HG03439 (cell line): ENCODE results near the gene SLC35B2.
A peak's percentile ranks its signal among the peaks of the same experiment; 100 is the strongest.
"Not testable (repeated sequence)": the region's sequence is repeated elsewhere in the genome, so short reads cannot be mapped to it uniquely, and the experiment has no call there.

Source experiments
- ATAC-seq: cut with Tn5 transposase; IDR thresholded peaks from one replicate; pipeline ENCODE4 v1.9.1; 2021; ENCODE audit warnings: mild to moderate bottlenecking, moderate library complexity; ENCODE audit not compliant: unreplicated experiment

The SLC35B2 gene

DNA sequence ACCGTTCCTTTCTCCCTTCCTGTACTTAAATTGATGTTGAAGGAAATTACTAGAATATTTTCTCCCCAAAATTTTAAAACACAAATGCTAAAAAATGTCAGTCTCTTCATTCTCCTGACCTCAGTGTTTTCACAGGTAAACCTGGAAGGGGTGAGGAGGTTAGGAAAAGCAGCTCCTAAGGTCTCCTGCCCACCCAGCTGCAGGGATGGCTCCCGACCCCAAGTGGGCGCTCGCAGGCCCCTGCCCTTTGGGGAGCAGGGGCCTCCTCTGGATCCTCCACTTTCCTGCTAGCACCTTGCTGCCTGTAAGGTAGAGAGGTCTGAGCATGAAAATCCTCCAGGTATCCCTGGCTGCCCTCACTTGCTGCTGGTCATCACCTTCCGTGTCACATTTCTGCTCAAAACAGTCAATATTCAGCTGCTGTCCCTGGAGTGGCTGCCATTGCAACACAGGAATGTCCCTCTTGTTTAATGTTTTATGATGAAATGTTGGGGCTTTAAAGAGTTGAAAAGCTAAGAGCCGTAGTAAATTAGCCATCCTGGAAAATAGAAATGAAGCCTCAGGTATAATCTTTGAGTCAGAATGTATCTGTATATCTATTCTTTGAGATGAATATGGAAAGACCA is 21.3 kb downstream of the SLC35B2 start:
- no peak for ATAC-seq

DNA sequence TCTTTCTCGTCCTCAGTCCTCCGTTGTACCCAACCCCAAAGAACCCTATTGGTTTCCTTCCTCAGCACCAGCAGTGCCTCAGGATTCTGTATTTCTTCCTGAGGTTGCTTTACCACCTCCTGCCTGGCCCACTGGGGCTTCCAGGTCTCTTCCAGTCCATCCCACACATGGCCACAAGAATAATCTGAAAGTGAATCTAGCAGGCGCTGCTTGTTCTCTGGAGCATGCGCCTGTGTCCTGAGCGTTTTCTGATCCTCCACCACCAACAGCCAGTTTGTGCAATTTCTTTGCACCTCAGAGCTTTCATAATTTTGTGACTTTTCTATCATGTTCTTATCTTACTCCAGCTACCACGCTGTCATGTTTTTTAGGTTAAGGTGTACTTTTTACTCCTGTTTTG is 22.1 kb downstream of the SLC35B2 start:
- ATAC-seq = no peak

DNA sequence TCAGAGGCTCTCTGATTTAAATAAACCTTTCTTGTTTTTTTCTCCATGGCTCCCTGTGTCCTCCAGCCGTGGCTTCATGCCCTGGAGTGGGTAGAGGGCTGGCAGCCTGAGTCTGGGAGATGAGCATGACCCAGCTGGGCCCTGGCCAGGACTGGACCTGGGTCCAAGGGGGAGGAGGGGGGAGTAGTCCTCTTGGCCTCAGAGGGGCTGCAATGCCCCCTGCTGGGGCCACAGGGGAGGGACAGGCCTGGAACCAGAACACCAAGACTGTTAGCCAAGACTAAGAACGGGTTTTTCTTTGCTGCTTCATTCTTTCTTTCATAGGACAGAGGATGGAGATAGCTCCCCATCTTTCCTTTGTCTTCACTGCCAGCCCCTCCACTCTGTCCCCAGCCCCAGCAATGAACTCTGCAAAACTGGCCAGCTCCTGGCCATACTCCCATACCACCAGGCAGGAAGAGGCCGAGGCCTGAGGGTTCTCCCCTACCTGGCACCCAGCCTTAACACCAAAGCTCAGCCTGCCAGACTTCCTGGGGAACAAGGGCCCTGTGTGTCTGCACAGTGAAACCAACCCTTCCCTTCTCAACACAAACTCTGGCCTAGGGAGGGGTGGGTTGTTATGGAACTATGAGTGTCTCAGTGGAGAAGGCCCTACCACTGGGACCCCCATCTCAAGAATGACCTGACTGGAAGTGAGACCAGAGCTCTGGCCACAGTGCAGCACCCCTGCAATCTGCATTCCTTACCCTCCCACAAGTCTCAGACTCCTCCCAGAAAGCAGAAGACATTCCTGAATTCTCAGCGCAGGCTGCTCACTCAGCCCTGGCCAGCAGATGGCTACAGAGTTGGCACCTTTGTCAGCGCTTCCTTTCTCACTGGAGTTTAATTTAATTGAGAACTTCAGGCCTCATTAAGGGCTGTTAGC is 23.0 kb downstream of the SLC35B2 start:
- ATAC-seq = no peak

DNA sequence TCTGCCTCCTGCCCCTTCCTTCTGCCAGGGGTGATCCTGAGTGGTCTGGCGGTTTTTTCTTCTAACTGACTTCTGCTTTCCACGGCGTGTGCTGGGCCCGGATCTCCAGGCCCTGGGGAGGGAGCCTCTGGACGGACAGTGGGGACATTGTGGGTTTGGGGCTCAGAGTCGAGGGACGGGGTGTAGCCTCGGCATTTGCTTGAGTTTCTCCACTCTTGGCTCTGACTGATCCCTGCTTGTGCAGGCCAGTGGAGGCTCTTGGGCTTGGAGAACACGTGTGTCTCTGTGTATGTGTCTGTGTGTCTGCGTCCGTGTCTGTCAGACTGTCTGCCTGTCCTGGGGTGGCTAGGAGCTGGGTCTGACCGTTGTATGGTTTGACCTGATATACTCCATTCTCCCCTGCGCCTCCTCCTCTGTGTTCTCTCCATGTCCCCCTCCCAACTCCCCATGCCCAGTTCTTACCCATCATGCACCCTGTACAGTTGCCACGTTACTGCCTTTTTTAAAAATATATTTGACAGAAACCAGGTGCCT is 23.7 kb downstream of the SLC35B2 start:
- no peak for ATAC-seq

DNA sequence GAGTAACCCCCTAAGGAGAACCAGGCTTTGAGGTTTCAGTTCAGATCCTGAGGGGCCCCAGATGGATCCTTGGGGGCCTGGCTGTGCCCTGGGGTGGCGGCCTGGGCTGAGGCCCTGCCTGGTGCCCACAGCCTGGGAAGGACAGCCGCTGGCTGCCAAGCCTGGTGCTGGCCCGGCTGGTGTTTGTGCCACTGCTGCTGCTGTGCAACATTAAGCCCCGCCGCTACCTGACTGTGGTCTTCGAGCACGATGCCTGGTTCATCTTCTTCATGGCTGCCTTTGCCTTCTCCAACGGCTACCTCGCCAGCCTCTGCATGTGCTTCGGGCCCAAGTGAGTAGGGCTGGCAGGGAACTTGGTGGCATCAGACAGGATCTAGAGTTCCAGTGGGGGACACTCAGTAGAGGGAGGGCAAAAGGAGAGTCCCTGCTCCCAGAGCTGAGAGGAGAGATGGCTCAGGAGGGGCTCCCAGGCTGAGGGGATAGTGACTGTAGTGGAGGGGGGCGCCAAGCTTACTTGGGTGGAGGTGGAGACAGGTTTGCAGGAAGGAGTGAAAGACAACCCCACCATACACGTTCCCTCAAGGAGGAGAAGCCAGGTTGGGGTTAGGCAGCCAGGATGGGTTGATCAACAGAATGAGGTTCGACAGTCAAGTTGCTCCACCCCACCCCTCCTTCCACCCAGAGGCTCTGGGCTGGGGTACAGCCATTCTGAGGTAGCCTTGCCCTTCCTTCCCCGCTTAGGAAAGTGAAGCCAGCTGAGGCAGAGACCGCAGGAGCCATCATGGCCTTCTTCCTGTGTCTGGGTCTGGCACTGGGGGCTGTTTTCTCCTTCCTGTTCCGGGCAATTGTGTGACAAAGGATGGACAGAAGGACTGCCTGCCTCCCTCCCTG is 24.4 kb downstream of the SLC35B2 start:
- ATAC-seq = no peak

DNA sequence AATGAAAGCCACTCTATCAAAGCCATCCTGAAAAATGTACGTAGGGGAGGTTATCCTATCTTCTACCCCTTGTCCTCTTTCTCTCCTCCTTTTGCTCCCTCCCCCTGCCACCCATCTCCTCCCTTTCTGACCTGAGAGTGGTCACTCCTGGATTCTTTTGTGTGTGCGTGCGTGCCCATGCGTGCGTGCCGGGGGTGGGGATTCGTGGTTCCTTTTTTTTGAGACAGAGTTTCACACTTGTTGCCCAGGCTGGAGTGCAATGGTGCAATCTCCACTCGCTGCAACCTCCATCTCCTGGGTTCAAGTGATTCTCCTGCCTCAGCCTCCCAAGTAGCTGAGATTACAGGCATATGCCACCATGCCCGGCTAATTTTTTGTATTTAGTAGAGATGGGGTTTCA is 25.9 kb downstream of the SLC35B2 start:
- ATAC-seq = not testable (repeated sequence)

DNA sequence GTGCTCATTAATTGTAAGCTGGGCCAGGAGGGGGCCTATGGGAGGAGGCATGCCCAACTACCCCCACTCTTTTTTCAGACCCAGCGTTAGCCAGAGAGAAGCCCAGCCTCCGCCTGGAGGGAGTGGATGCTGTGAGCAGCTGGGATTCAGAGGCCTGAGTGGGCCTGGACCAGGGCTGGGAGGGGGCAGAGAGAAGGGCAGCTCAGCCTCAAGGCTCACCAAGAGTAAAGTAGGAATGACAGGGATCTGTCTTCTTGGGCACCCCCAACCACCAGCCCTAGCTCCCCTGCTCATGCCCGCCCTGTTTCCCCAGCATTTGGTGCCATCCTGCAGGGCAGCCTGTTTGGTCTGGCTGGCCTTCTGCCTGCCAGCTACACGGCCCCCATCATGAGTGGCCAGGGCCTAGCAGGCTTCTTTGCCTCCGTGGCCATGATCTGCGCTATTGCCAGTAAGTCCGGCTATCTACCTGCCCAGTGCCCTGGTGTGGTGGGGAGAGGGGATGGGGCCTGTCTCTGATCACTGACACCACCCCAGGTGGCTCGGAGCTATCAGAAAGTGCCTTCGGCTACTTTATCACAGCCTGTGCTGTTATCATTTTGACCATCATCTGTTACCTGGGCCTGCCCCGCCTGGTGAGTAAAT is 27.2 kb downstream of the SLC35B2 start:
- ATAC-seq = no peak

DNA sequence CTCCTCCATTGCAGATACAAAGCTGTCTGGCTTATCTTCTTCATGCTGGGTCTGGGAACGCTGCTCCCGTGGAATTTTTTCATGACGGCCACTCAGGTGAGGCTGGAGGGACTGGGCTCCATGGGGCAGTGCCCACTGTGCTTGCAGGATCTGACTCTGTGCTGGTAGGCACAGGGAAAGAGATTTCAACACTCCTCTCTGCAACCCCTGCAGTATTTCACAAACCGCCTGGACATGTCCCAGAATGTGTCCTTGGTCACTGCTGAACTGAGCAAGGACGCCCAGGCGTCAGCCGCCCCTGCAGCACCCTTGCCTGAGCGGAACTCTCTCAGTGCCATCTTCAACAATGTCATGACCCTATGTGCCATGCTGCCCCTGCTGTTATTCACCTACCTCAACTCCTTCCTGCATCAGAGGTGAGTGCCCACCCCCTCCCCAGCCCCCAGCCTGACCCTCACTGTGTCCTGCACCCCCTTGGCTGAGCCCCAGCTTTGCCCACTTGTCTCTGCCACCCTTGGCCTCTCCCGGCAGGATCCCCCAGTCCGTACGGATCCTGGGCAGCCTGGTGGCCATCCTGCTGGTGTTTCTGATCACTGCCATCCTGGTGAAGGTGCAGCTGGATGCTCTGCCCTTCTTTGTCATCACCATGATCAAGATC is 27.8 kb downstream of the SLC35B2 start:
- ATAC-seq = no peak

DNA sequence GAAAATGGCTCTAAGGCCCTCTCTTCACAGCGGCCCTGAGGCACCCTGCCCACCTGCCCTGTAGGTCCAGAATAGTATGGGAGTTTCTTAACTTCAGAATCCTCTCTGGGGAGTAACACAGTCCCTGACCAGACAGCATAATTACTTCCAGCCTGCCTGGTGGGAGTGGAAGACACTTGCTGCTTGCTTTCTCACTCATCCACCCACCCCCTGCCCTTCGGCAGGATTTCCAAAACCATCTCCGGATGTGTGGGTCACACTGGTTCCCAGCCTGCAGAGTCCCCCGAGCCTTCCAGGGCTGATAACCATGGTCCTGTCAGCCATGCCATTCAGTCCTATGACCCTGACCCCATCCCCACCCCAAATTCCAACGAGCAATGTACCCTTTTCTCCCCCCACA is 28.5 kb downstream of the SLC35B2 start:
- no peak for ATAC-seq

DNA sequence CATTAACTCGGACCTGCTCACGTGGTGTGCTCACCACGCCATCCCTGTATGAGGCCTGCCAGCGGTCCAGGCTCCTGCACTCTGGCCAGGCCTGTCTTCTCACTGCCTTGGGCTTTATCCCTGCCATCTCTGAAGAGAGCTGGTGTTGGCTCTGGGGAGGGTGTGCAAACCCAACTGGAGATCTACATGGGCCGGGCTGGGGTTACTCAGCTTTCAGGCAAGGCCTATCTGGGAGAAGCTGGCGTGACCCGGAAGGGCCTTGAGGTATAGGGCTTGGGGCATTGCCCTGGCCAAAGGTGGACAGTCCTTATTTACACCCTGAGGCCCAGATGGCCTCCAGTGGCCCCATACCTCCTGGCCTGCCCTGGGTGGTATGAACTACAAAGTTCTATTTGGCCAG is 28.9 kb downstream of the SLC35B2 start:
- no peak for ATAC-seq

DNA sequence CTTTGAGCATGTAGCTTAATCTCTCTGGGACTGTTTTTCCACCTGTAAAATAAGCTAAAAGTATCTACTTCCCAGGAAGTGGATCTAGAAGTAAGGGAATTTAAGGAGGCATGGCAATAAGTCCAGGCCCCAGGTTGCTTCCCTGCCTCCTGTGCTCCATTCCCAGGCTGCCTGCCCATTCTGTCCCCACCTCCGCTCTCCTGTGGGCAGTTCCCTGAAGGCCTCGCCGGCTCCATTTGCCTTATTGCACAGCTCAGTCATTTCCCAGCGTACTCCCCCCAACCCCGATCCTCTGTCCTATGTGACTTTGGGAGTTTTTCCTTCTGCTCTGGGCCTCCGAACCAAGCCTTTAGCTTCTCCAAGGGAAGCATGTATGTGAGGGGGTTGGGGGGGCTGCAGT is 29.3 kb downstream of the SLC35B2 start:
- ATAC-seq = no peak

DNA sequence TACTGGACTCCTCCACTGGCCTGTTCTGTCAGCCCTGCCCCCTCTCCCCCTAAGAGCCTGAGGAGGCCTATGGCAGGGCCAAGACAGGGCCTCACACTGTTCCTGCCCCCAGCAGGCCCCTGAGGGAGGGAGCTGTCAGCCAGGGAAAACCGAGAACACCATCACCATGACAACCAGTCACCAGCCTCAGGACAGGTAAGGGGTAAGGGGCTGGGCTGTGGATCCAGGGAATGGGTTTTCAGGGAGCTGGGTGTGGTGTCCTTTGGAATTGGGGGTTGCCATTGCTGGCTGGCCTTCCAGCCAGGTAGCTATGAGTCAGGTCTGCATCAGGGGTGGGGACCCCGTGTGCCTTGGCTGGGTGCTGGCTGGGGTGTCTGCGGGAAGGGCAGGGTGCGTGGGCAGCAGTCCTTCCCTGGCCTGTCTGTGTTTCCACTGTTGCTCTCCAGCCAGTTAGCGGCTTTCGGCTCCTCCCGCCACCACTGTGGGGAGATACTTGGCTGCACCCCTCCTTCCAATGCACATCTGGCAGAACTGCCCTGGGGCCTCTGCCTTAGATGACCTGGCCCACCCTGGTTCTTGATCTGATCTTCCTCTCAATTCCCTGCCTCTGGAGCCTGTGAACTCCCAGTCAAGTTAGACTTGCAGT is 30.1 kb downstream of the SLC35B2 start:
- no peak for ATAC-seq

DNA sequence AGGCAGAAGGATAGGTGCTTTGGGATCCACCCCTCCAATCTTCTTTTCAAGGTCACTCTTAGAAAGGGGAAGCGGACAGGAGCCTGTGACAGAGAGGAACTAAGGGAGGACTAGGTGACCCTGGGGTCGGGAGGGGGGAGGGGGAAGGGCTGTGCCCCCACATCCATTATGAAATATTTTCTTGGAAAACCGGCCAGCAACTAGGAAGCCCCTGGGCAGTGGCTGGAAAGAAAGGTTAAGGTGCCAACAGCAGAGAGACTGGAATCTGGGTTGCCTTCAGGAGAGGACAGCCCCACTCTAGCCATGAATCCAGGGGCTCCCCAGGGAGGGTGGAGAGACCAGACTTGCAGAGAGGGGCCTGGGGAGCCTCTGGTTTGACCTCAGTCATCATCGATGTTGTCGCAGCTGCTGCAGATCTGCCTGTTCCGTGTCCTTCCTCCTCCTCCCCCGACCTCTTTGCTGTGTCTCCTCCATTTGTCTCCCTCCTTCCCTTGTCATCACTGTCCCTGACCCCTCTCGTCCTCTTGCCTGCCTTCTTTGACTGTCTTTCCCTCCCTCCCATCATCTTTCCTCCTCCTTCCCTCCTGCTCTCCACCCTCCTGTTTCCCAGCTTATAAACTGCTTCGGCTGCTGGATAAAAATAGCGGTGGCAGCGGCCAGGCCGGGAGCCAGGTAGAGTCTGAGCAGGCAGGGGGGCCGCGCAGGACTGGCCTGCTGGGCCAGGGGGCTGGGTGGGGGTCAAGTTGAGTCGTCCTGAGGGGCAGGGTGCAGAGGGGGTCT is 30.8 kb downstream of the SLC35B2 start:
- ATAC-seq = no peak

DNA sequence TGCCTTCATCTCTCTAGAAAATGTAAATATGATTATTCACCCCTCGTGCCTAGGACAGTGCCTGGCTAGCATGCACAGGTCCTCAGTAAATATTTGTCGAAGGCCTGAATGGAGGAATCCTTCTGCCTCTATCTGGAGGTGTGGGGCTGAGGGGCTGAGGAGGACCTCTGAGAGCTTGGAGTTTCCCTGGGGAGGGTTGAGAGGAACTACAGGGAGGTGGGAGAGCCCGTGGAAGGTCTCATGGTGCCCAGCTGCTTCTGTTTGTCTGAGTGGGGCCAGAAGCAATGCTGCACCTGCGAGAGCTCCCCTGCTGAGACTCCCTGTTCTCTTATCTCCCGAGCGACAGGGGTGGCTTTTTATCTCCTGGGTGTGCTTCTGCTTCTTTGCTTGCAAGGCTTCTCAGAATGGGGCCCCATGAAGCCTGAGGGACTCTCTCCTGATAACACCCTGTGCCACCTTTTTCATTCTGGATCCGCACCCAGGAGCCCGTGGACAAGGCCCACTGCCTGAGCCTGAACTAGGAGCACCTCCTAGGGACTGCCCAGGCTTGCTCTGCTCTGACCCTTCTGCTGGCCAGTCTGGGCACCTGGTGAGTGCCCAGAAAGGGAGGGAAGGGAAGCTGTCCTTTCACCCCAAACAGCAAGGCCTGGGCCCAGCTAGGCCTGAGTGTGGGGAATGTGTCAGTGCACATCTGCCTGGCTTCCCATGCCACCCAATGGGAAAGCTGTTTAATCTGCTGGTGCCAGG is 31.6 kb downstream of the SLC35B2 start:
- ATAC-seq = no peak

DNA sequence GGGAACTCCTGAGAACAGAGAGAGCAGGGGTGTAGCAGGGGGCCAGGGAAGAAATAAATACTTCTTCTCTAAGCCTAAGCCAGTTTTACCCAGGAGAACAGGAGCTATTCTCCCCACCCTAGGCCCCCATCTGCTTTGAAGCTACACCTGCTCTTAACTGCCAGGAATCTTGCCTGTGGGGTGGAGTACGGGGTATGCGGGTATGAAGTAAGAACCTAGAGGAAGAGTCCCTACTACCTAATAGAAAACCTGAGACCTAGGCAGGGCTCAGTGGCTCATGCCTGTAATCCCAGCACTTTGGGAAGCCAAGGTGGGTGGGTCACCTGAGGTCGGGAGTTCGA is 32.4 kb downstream of the SLC35B2 start:
- ATAC-seq = no peak

DNA sequence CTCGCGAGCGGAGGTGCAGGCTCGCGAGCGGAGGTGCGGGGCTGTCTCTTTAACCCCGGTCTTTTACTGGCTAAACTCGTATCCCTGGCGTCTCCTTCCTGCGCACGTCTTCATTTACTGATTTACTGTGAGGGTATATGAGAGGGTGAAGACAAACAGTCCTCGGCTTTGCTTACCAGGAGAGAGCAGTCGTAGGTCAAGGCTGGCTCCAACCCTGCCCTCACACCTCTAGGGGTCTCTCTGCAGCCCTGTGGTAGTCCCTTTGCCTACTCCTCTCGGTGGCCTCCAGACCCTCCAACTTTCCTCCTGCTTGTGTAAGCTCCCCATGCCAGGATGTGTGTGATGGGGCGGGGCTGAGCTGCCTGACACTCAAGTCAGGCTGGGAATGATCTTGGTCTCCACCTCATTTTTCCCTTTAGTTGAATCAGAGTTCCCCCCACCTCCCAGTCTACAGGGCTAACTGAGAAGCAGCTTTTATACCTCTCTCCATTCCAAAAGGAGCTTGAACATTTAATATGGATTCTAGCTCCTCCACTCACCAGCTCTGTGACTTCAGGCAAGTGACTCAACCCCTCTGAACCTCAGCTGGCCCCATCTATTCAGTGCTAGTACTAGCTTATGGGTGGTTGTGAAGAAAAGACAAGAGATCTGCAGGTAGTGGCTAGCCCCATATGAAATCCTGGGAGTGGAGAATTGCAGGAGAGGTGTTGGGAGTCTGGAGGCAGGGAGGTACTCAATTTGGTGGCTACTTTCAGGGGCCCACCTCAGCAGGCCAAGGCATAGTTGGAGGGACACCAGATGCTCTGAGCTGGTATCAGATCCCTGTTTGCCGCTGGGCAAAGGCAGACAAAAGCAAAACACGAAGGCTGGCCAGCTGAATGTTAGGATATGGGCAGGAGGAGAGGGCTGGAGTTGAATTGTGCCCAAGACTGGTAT is 33.0 kb downstream of the SLC35B2 start:
- ATAC-seq = peak; percentile 2

DNA sequence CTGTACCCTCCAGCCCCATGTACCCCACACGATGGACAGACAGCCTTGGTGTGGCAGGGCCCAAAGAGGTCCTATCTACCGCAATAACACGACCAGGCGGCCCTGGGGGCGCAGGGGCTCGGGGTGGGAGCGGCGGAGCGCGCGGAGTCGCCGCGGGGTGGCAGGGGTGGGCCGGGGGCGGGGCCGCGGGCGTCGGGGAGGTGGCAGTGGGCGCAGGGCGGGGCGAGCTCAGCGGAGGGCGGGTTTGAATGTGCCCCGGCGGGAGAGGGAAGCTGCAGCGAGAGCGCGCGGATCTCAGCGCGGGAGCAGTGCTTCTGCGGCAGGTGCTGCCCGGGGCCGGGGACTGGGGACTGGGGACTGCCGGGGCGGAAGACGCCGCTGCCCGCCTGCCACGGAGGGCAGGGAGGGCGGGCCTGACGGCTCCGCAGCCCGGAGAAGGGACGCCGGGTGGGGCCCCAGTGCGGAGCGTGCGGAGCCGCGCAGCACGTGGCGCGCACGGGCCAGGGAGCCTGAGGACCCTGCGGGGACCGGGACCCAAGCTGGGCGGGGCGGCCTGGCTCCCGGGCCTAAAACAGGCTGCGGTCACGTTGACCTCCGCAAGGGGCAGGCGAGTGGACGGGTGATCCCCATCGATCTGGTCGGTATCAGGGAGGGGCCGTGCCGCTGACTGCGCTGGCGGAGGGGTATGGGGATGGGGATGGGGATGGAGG is 33.9 kb downstream of the SLC35B2 start, which contains the start of gene SLC29A1:
SLC29A1 (plus strand) TSS at position 277 of the 710 bp plus-strand sequence. CDS start 3,719 bp downstream, outside the sequence.
- peak; percentile 41 for ATAC-seq
